ENCODE data around the gene PSME4.

PSME4 gene

DNA sequence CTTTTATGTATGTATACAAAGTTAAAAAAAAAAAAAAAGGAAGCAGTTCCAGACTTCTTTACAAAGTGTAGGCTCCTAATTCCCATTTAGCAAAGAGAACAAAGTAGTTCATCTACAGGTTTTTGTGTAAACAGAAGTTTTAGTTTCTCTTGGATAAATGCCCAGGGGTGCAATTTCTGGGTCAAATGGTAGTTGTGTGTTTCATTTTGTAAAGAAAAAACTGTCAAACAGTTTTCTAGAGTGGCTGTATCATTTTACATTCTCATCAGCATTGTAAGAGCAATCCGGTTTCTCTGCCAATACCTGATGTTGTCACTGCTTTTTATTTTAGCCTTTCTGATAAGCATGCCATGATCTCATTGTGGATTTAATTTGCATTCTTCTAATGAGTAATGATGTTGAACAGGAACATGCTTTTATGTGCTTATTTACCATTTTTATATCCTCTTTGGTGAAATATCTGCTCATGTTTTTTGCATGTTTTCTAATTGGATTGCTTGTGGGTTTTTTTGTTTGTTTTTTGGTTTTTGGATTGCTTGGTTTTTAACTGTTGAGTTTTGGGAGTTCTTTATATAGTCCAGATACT is 16.6 kb upstream of the PSME4 start:
- peak overlapping the region; percentile 67 for H3K27ac ChIP-seq
- TF ChIP-seq ZFX (IDR thresholded peaks at IDR 0.05; ENCODE audit: borderline replicate concordance), result no peak

GRCh38 chr2:53985646-53986045 is 14.9 kb upstream of the PSME4 start:
- H3K27ac ChIP-seq, result no peak overlapping the region; the same call in 1 of the 2 replicates
- TF ChIP-seq, protein P1, sequence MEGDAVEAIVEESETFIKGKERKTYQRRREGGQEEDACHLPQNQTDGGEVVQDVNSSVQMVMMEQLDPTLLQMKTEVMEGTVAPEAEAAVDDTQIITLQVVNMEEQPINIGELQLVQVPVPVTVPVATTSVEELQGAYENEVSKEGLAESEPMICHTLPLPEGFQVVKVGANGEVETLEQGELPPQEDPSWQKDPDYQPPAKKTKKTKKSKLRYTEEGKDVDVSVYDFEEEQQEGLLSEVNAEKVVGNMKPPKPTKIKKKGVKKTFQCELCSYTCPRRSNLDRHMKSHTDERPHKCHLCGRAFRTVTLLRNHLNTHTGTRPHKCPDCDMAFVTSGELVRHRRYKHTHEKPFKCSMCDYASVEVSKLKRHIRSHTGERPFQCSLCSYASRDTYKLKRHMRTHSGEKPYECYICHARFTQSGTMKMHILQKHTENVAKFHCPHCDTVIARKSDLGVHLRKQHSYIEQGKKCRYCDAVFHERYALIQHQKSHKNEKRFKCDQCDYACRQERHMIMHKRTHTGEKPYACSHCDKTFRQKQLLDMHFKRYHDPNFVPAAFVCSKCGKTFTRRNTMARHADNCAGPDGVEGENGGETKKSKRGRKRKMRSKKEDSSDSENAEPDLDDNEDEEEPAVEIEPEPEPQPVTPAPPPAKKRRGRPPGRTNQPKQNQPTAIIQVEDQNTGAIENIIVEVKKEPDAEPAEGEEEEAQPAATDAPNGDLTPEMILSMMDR (IDR thresholded peaks at IDR 0.05), result no peak
- TF ChIP-seq ZFX (IDR thresholded peaks at IDR 0.05; ENCODE audit: borderline replicate concordance), result no peak

- H3K27ac ChIP-seq, result peak overlapping the region; percentile 83
- TF ChIP-seq ZFX (IDR thresholded peaks at IDR 0.05; ENCODE audit: borderline replicate concordance), result no peak
- TF ChIP-seq, protein P1 (IDR thresholded peaks at IDR 0.05), result no peak
These were observed 647 bp downstream of the PSME4 start for GRCh38 chr2:53969968-53970723.

GRCh38 chr2:53969285-53969967 is 1.4 kb downstream of the PSME4 start:
- H3K27ac ChIP-seq, result peak overlapping the region; percentile 83
- TF ChIP-seq, protein P1 (IDR thresholded peaks at IDR 0.05), result no peak
- no peak for TF ChIP-seq ZFX (IDR thresholded peaks at IDR 0.05; ENCODE audit: borderline replicate concordance)

GRCh38 chr2:53964987-53965687 is 5.7 kb downstream of the PSME4 start:
- no peak overlapping the region for H3K27ac ChIP-seq
- no peak for TF ChIP-seq ZFX (IDR thresholded peaks at IDR 0.05; ENCODE audit: borderline replicate concordance)
- TF ChIP-seq, protein P1 (IDR thresholded peaks at IDR 0.05), result no peak

- no peak overlapping the region for H3K27ac ChIP-seq
- TF ChIP-seq, protein P1 (IDR thresholded peaks at IDR 0.05), result no peak
- no peak for TF ChIP-seq ZFX (IDR thresholded peaks at IDR 0.05; ENCODE audit: borderline replicate concordance)
These were observed 6.4 kb downstream of the PSME4 start for GRCh38 chr2:53964257-53964952.

GRCh38 chr2:53961478-53962216 is 9.1 kb downstream of the PSME4 start:
- H3K27ac ChIP-seq, result peak overlapping the region; percentile 49
